Globus pallidus (tissue), 1 donor: Measurements from ENCODE around the gene ARHGAP26.

Source experiments
- DNase-seq: peaks from one replicate; pipeline ENCODE4 v3.0.0-alpha.2; 2015; ENCODE audit warnings: low spot score

The ARHGAP26 gene

GRCh38 chr5:143046314-143046713 lies 276.1 kb downstream of the ARHGAP26 start:
- DNase-seq, result peak; percentile 29

GRCh38 chr5:143047091-143047490 lies 276.9 kb downstream of the ARHGAP26 start:
- DNase-seq, result no peak

GRCh38 chr5:143050183-143050582 lies 280.0 kb downstream of the ARHGAP26 start:
- DNase-seq, result no peak

GRCh38 chr5:143051244-143052058 lies 281.3 kb downstream of the ARHGAP26 start:
- no peak for DNase-seq

GRCh38 chr5:143052967-143053682 lies 282.9 kb downstream of the ARHGAP26 start:
- no peak for DNase-seq

GRCh38 chr5:143053780-143054179 lies 283.6 kb downstream of the ARHGAP26 start:
- no peak for DNase-seq

- no peak for DNase-seq
Observed at GRCh38 chr5:143054480-143054941, 284.3 kb downstream of the ARHGAP26 start.

- DNase-seq, result no peak
Observed at GRCh38 chr5:143055596-143056338, 285.6 kb downstream of the ARHGAP26 start.

- no peak for DNase-seq
Observed at GRCh38 chr5:143056339-143056704, 286.1 kb downstream of the ARHGAP26 start.

- DNase-seq, result no peak
Observed at GRCh38 chr5:143056792-143057579, 286.8 kb downstream of the ARHGAP26 start.

GRCh38 chr5:143057580-143057999 lies 287.4 kb downstream of the ARHGAP26 start:
- DNase-seq, result no peak

- no peak for DNase-seq
Observed at GRCh38 chr5:143059355-143059754, 289.2 kb downstream of the ARHGAP26 start.

GRCh38 chr5:143059976-143060765 lies 290.0 kb downstream of the ARHGAP26 start:
- DNase-seq, result no peak

- DNase-seq, result no peak
Observed at GRCh38 chr5:143061161-143061945, 291.2 kb downstream of the ARHGAP26 start.

GRCh38 chr5:143062379-143062778 lies 292.2 kb downstream of the ARHGAP26 start:
- DNase-seq, result no peak

- DNase-seq, result peak; percentile 47
Observed at GRCh38 chr5:143063175-143063970, 293.2 kb downstream of the ARHGAP26 start.

GRCh38 chr5:143064218-143064641 lies 294.1 kb downstream of the ARHGAP26 start:
- DNase-seq, result no peak

GRCh38 chr5:143064676-143065075 lies 294.5 kb downstream of the ARHGAP26 start:
- DNase-seq, result no peak
